Measurements from ENCODE around the gene ZNF394. TPM values are rescaled to one million over a fixed set of nuclear protein-coding genes. Genes with fewer than 3 reads are reported as not detected.
"Not testable (repeated sequence)": the region's sequence is repeated elsewhere in the genome, so short reads cannot be mapped to it uniquely, and the experiment has no call there.

ZNF394 gene
- 9.7 TPM for polyA plus RNA-seq (ENCODE audit: insufficient read length)

GRCh38 chr7:99499721-99500636 lies at the start of gene ZNF394:
Gene ZNF394 (minus strand): TSS chr7:99500281. CDS start chr7:99500093, 188 bp downstream.
- DNase-seq (ENCODE audit: low read depth): peak; percentile 87

- DNase-seq (ENCODE audit: low read depth): not testable (repeated sequence)
Measured at GRCh38 chr7:99549545-99549944, 49.5 kb upstream of the ZNF394 start.

GRCh38 chr7:99545308-99545707 lies 45.2 kb upstream of the ZNF394 start:
- not testable (repeated sequence) for DNase-seq (ENCODE audit: low read depth)

- no peak for DNase-seq (ENCODE audit: low read depth)
Measured at GRCh38 chr7:99543916-99544315, 43.8 kb upstream of the ZNF394 start.

- DNase-seq (ENCODE audit: low read depth): no peak
Measured at GRCh38 chr7:99543081-99543671, 43.1 kb upstream of the ZNF394 start.

GRCh38 chr7:99541212-99541611 lies 41.1 kb upstream of the ZNF394 start:
- no peak for DNase-seq (ENCODE audit: low read depth)

GRCh38 chr7:99540542-99540941 lies 40.5 kb upstream of the ZNF394 start:
- no peak for DNase-seq (ENCODE audit: low read depth)

- DNase-seq (ENCODE audit: low read depth): no peak
Measured at GRCh38 chr7:99539213-99539811, 39.2 kb upstream of the ZNF394 start.

- no peak for DNase-seq (ENCODE audit: low read depth)
Measured at GRCh38 chr7:99535667-99536066, 35.6 kb upstream of the ZNF394 start.

- no peak for DNase-seq (ENCODE audit: low read depth)
Measured at GRCh38 chr7:99531354-99531765, 31.3 kb upstream of the ZNF394 start.

- DNase-seq (ENCODE audit: low read depth): no peak
Measured at GRCh38 chr7:99525713-99526440, 25.8 kb upstream of the ZNF394 start.

GRCh38 chr7:99521399-99521798 lies 21.3 kb upstream of the ZNF394 start:
- DNase-seq (ENCODE audit: low read depth): no peak

- DNase-seq (ENCODE audit: low read depth): no peak
Measured at GRCh38 chr7:99514050-99514449, 14.0 kb upstream of the ZNF394 start.

- DNase-seq (ENCODE audit: low read depth): no peak
Measured at GRCh38 chr7:99505324-99505662, 5.2 kb upstream of the ZNF394 start.

GRCh38 chr7:99504603-99505323 lies 4.7 kb upstream of the ZNF394 start, which contains the start of gene ZKSCAN5:
Gene ZKSCAN5 (plus strand): TSS chr7:99504662. CDS start chr7:99506045, 1,383 bp downstream.
- DNase-seq (ENCODE audit: low read depth): peak; percentile 86

GRCh38 chr7:99504281-99504602 lies 4.2 kb upstream of the ZNF394 start:
- DNase-seq (ENCODE audit: low read depth): no peak

GRCh38 chr7:99501236-99501635 lies 1.2 kb upstream of the ZNF394 start:
- DNase-seq (ENCODE audit: low read depth): not testable (repeated sequence)

GRCh38 chr7:99500637-99501009 lies 542 bp upstream of the ZNF394 start:
- no peak for DNase-seq (ENCODE audit: low read depth)

- DNase-seq (ENCODE audit: low read depth): no peak
Measured at GRCh38 chr7:99499371-99499720, 735 bp downstream of the ZNF394 start.

GRCh38 chr7:99498546-99498944 lies 1.5 kb downstream of the ZNF394 start:
- no peak for DNase-seq (ENCODE audit: low read depth)

GRCh38 chr7:99497766-99498545 lies 2.1 kb downstream of the ZNF394 start:
- DNase-seq (ENCODE audit: low read depth): no peak

All from forelimb muscle (tissue), 1 donor.